ENCODE data around the gene ZNF407.
"Not testable (repeated sequence)": the region's sequence is repeated elsewhere in the genome, so short reads cannot be mapped to it uniquely, and the experiment has no call there.

Gene ZNF407

GRCh38 chr18:74597662-74598349 lies at the start of gene ZNF407:
Gene ZNF407, plus strand, starts transcription at chr18:74597870. Its CDS starts 33,150 bp downstream, at chr18:74631020.
- peak; percentile 80 for DNase-seq

- no peak for DNase-seq
Measured at GRCh38 chr18:74549591-74550104, 48.0 kb upstream of the ZNF407 start.

- DNase-seq, result no peak
Measured at GRCh38 chr18:74550886-74551285, 46.8 kb upstream of the ZNF407 start.

- DNase-seq, result no peak
Measured at GRCh38 chr18:74551452-74551851, 46.2 kb upstream of the ZNF407 start.

GRCh38 chr18:74551936-74552555 lies 45.6 kb upstream of the ZNF407 start:
- DNase-seq, result peak; percentile 75

GRCh38 chr18:74556126-74556525 lies 41.5 kb upstream of the ZNF407 start:
- no peak for DNase-seq

GRCh38 chr18:74558096-74558495 lies 39.6 kb upstream of the ZNF407 start:
- no peak for DNase-seq

GRCh38 chr18:74562131-74562730 lies 35.4 kb upstream of the ZNF407 start:
- no peak for DNase-seq

GRCh38 chr18:74562775-74563174 lies 34.9 kb upstream of the ZNF407 start:
- no peak for DNase-seq

GRCh38 chr18:74563999-74564398 lies 33.7 kb upstream of the ZNF407 start:
- DNase-seq, result no peak

GRCh38 chr18:74565164-74565563 lies 32.5 kb upstream of the ZNF407 start:
- DNase-seq, result not testable (repeated sequence)

GRCh38 chr18:74565993-74566392 lies 31.7 kb upstream of the ZNF407 start:
- DNase-seq, result not testable (repeated sequence)

GRCh38 chr18:74567822-74568221 lies 29.8 kb upstream of the ZNF407 start:
- DNase-seq, result no peak

- no peak for DNase-seq
Measured at GRCh38 chr18:74569401-74569800, 28.3 kb upstream of the ZNF407 start.

GRCh38 chr18:74570266-74570665 lies 27.4 kb upstream of the ZNF407 start:
- no peak for DNase-seq

- no peak for DNase-seq
Measured at GRCh38 chr18:74571895-74572680, 25.6 kb upstream of the ZNF407 start.

GRCh38 chr18:74573053-74573452 lies 24.6 kb upstream of the ZNF407 start:
- DNase-seq, result no peak

- no peak for DNase-seq
Measured at GRCh38 chr18:74574916-74575315, 22.8 kb upstream of the ZNF407 start.

GRCh38 chr18:74577019-74577418 lies 20.7 kb upstream of the ZNF407 start:
- no peak for DNase-seq

GRCh38 chr18:74579496-74580065 lies 18.1 kb upstream of the ZNF407 start:
- DNase-seq, result no peak

- no peak for DNase-seq
Measured at GRCh38 chr18:74582642-74583041, 15.0 kb upstream of the ZNF407 start.

GRCh38 chr18:74587441-74587840 lies 10.2 kb upstream of the ZNF407 start:
- no peak for DNase-seq

GRCh38 chr18:74589021-74589420 lies 8.6 kb upstream of the ZNF407 start:
- no peak for DNase-seq

Measured in stimulated activated CD4-positive, alpha-beta T cell treated with anti-CD3 and anti-CD28 coated beads, Interleukin-12 subunit alpha, Interleukin-12 subunit beta, amount 100 ng/mL, for 4 hours (primary cell).